GM19468 (cell line): ENCODE results near the gene RAB3A.

Source experiments
- ATAC-seq: cut with Tn5 transposase; IDR thresholded peaks from one replicate; pipeline ENCODE4 v1.9.1; 2021; ENCODE audit warnings: mild to moderate bottlenecking, moderate library complexity, moderate number of reproducible peaks; ENCODE audit not compliant: unreplicated experiment; ENCODE audit errors: extremely low read depth

Gene RAB3A

DNA sequence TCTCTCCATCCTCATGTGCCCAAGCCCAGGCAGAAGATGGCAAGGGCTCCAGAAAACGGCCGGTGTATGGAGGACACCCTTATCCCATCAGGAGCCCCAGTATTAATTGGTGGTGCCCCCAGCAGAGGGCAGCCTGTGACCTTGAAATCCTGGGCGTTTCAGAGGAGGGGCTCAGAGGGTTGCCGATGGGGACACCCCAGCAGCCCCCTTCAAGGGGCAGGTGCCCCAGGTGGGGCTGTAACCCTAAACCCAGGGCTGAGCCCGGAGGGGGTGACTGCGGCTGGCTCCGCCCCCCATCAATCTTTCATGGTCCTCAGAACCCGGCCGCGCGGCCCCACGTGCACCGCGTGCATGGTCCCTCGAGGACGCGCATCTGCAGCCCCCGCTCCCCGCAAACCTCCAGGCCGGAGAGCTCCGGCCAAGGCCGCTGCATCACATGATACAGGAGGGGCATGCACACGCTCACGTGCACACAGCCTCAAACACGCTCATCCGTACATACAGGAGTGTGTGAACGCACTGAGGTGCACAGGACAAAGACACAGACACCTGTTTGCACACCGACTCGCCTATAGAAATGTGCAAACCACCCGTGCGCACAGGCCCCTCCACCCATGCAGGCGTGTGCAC, 949 bp downstream of the RAB3A start:
- ATAC-seq: no peak

DNA sequence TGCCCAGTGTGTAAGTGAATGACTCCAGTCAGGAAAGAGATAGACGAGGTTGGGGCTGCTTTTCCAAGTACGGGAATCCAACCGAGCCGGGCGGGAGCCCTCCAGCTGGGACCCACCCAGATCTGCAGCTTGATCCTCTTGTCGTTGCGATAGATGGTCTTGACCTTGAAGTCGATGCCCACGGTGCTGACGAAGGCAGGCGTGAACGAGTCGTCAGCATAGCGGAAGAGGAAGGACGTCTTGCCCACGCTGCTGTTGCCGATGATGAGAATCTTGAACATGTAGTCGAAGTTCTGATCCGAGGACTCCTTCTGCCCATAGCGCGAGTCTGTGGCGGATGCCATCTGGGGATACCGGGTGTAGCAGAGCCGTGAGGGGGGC, 1.5 kb downstream of the RAB3A start:
- ATAC-seq: no peak

DNA sequence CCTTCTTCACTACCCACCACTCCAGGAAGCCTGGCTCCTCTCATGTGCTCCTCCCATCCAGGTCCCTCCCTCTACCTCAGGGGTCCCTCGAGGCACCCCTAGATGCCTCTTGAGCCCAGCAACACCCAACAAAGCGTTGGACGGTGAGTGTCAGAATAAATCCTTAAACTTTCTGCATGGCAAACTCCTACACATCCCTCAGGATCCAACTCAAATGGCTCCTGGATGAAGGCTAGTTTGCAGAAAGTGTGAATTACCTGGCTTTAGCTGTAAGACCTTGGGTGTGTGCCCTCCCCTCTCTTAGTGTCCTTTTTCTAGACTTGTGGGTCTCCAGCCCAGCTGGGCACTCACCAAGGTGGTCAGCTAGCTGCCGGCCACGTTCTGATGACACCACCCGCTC, 5.5 kb downstream of the RAB3A start:
- no peak for ATAC-seq

DNA sequence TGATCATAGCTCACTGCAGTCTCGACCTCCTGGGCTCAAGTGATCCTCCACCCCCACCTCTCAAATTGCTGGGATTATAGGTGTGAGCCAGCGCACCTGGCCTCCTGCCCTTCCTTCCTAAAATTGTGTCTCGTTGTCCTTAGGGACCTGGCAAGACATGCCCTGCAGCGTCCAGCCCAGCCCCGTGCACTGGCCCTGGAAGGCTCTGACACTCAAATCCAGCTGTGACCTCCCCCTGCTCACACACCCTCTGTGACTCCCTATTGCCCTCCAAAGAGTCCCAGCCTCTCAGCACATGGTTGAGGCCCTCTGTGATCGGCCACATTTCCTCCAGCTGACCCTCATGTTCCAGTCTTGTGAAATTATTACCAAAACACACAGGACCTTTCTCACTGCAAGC, 5.9 kb downstream of the RAB3A start:
- ATAC-seq: no peak

DNA sequence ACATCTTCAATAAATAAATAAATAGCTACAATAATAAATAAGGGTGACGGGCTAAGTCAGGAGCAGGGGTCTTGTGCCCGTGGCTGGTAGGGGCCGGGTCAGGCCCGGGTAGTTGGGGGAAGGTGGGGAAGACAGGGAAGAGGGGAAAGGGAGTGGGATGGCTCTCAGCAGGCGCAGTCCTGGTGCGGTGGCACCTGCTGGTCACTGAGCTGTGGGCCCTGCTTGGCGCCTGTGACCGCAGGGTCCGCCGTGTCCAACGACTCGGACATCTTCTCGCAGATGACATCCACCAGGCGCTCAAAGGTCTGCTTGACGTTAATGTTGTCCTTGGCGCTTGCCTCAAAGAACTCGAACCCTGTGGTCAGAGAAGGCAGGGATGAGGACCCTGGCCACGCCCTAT, 6.5 kb downstream of the RAB3A start:
- no peak for ATAC-seq

DNA sequence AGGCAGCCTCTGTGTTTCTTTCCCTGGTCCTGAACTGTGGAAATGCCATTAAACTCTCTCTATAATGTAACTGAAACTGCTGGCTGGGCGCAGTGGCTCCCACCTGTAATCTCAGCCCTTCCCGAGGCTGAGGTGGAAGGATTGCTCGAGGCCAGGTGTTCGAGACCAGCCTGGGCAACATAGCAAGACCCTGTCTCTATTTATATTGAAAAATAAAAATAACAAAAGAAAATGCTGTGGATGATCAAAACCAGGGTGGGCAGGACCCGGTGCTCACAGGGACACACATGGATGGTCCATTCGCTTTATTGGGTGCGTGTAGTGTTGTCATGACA, 7.4 kb downstream of the RAB3A start:
- no peak for ATAC-seq

DNA sequence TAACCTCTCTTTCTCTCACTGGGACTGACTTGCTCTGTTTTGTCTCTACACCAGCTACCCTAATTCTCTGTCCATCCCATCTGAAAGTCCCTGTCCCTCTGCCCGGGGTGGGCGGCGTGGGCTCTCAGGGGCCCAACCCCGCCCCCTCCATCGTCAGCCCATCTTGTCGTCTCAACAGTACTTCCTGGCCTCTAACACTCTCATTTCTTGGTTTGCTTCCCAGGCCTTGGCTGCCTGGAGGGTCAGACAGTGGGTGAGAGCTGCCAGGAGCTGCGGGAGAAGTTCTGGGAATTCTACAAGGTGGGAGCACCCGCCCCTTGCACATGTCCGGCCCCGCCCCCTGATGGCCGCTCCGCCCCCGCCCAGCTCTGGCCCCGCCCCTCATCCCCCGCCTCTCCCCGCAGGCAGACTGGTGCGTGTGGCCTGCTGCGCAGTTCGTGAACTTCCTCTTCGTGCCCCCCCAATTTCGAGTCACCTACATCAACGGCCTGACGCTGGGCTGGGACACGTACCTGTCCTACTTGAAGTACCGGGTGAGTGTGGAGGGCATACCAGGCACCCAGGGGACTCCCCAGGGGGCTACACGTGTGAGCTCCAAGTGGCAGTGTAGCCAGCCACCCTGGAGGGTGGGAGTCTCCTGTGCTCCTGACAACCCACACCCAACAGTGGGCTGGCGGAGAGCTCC, 9.1 kb downstream of the RAB3A start:
- ATAC-seq: no peak

DNA sequence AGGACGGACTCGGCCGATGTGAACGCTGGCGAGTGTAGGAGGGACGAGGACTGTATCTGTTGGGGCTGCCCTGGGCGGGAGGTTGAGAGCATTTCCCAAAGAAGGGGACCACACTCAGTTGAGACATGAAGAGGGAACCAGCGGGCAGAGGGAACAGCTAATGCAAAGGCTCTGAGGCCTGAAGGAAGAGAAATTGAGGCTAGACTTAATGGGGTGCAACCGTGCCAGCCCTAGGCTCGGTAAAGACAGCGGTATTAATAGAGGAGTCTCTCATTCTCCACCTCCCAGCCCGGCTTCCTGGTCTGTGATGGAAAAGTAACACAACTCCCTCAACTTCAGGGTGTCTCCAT, 9.7 kb downstream of the RAB3A start:
- ATAC-seq: no peak

DNA sequence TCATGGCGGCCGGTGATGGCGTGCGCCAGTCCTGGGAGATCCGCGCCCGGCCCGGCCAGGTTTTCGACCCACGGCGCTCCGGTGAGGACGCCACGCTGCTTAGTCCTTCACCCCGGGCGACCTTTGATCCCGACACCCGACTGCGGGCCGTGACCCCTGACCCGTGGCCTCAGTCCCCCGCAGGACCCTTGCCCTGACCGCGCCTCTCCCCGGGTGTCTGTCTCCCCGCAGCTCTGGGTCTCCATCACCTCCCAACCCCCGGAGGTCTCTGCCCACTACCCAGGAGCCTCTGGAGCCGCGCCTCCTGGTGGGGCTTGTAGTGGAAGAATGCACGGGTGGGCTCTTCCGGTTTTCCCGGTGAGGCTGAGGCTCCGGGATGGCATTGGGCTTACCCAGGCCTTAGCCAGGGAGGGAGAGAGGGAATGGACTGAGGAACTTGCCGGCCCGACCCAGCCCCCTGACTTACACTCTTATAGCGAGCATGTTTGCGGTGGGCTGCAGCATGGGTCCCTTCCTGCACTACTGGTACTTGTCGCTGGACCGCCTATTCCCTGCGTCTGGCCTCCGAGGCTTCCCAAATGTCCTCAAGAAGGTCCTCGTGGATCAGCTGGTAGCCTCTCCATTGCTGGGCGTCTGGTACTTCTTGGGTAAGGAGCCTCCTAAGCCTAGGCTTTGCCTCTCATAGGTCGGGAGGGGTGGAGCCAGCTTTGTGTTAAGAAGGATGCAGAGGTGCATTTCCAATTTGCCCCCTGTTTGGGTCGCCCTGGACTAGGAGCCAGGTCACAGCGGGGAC, 10.3 kb downstream of the RAB3A start:
- no peak for ATAC-seq

DNA sequence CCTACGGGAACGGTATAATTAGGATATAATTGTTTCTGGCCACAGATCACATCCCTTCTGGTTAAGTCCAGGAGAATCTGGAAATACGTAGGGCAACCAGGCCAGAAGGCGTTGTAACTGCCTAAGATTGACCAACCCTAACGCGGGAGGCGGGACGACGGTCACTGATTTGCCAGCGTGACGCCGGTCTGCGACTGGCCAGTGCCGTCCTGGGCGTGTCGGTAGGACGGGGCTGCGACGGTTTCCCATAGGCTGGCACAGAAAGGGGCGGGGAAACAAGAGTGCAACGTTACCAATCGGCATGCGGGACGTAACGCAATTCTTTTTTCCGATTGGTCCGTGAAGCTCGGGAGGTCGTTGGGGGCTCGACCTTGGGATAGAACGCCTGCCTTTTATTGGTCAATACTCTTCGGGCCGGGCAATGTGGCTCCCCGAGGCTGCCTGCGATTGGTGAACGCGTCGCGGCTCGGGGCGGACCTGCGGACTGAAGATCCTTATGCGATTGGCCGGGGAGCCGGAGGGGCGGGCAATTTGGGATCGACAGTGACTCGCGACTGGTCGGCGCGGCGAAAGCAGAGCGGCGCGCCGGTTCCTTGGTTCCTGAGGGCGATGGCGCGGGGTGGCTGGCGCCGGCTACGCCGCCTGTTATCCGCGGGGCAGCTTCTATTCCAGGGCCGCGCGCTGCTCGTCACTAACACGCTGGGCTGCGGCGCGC, 11.0 kb downstream of the RAB3A start, which contains the start of gene MPV17L2:
TSS of gene MPV17L2 (plus strand) at position 546 of the 715 bp plus-strand sequence. CDS start at position 610, 64 bp downstream.
- peak; percentile 84 for ATAC-seq

DNA sequence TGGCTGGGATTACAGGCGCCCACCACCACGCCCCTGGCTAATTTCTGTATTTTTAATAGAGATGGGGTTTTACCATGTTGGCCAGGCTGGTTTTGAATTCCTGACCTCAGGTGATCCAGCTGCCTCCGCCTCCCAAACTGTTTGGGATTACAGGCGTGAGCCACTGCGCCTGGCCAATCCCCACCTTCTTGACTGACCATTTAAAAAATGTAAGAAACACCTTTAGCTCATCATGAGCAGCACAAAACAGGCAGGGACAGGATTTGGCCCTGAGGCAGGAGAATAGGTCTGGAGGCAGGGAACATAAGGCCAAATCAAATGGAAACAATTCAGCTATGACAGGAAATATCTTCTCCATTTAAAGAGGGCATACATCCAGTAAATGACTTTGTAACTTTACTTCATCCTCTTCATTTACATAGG, 12.2 kb downstream of the RAB3A start:
- ATAC-seq: no peak

DNA sequence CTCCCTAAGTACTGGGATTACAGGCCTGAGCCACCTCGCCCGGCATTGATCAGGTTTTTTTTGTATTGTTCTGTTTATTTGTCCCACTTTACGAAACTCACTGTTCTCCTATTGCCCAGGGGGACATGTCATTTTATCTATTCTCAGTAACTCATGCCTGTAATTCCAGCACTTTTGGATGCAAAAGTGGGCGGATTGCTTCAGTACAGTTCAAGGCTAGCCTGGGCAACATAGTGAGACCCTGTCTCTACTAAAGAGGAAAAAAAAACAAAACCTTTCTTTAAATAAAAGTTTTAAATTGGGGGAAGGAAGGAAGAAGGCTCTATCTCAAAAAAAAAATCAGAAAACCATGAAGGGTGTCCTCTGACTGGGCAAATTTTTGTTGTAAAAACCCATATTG, 13.6 kb downstream of the RAB3A start:
- no peak for ATAC-seq

DNA sequence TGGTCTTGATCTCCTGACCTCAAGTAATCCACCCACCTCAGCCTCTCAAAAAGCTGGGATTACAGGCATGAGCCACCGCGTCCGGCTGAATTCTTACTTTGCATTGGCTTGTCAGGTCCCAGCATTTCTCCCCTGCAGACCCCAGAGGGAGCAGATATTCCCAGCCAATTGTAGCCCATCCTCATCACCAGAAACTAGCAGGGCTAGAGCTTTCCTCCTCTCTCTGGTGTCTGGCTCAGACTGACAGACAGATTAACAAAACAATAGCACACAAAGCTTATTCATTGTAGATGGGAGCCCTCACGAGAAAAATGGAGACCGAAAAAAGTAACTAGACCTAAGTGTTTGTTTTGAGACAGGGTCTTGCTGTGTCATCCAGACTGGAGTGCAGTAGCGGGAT, 18.3 kb downstream of the RAB3A start:
- ATAC-seq: no peak

DNA sequence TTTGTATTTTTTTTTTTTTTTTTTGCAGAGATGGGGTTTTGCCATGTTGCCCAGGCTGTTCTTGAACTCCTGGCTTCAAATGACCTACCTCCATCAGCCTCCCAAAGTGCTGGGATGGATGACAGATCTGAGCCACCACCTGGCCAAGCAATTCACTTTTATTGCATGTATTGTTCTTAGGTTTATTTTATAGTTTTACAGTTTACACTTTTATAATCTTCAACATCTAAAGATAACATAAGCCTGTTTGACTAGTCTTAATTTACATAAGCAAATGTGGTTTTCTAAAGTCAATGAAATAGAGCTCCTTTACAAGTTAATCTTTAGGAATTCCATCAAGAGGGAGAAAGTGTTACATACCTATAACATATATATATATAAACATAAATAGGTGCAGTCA, 20.3 kb downstream of the RAB3A start:
- ATAC-seq: no peak

DNA sequence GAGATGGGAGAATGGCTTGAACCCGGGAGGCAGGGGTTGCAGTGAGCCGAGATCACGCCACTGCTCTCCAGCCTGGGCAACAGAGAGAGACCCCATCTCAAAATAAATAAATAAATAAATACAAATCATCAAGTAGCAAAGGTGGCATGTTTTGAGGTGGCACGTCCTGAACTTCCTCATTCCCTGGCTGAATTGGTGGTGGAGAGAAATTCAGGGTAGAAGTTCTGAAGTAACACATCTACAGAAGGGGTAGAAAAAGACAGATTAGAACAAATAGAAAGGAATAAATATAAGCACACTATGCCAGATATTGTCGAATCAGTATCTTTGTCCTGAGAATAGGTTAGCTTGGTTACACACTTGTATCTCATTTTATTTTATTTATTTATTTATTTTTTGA, 23.9 kb downstream of the RAB3A start:
- ATAC-seq: no peak

DNA sequence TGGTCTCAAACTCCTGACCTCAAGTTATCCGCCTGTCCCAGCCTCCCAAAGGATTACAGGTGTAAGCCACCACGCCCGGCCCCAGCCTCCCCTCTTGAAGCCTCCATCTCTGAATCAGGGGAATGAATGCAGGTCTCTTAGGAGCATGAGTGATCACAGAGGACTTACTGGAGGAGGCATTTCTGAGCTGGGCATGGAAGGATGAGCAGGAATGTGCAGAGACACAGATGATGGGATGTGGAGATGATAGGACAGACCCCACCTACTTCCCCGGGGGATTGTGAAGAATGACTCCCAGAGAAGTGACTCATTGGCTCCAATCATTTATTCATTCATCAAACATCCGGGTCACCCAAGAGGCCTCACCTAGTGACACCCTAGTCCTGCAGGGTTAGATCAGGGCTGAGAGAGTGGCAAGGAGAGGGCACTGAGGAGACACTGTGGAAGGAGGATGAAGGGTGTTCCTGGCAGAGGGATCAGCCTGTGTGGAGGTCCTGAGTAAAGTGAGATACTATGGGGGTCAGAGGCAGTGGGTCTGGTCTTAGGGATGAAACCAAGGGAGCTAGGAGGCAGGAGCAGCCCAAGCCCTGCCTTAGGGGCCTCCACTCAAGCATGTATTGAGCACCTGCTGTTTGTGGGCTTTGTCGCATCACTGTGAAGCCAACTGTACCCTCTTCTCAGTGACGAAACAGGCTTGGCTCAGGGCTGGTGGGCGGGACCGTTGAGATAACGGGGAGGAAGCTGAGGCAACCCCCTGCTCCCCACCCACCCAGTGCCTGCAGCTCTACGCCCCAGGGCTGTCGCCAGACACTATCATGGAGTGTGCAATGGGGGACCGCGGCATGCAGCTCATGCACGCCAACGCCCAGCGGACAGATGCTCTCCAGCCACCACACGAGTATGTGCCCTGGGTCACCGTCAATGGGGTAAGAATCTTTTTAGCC, 27.2 kb downstream of the RAB3A start:
- no peak for ATAC-seq

DNA sequence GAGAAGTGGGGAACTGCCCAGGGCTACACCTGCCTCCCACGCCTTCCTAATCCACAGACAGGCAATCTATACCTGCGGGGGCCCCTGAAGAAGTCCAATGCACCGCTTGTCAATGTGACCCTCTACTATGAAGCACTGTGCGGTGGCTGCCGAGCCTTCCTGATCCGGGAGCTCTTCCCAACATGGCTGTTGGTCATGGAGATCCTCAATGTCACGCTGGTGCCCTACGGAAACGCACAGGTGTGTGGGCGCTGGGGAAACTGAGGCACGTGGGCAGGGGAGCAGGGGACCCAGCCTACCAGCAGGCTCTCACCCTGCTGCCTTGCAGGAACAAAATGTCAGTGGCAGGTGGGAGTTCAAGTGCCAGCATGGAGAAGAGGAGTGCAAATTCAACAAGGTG, 28.9 kb downstream of the RAB3A start:
- ATAC-seq: no peak

DNA sequence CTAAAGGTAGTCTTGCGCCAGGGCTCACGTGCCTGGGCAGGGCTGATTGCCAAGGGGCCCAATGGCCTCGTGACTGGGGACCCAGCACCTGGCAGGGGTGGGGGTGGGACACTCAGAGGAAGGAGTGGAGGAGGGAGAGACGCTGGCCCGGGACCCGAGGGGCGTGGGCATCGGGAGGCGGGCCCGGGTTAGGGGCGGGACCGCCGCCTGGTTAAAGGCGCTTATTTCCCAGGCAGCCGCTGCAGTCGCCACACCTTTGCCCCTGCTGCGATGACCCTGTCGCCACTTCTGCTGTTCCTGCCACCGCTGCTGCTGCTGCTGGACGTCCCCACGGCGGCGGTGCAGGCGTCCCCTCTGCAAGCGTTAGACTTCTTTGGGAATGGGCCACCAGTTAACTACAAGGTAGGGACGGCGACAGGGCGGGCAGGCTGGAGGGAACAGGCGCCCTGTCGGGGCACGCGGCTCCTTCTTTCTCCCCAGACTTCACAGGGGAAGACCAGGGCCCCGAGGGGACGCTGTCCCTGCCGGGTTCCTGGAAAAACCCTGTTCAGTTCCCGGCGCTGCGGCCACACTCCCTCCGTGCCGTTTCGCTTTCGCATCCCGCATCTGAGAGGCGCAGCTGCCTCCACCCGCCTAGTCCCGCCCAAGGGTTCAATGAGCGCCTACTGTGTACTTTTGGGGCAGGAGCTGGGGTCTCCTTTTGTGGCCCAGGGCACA, 30.1 kb downstream of the RAB3A start, which contains the start of gene IFI30:
TSS of gene IFI30 (plus strand) at position 242 of the 717 bp plus-strand sequence. CDS start at position 271, 29 bp downstream.
- ATAC-seq: no peak

DNA sequence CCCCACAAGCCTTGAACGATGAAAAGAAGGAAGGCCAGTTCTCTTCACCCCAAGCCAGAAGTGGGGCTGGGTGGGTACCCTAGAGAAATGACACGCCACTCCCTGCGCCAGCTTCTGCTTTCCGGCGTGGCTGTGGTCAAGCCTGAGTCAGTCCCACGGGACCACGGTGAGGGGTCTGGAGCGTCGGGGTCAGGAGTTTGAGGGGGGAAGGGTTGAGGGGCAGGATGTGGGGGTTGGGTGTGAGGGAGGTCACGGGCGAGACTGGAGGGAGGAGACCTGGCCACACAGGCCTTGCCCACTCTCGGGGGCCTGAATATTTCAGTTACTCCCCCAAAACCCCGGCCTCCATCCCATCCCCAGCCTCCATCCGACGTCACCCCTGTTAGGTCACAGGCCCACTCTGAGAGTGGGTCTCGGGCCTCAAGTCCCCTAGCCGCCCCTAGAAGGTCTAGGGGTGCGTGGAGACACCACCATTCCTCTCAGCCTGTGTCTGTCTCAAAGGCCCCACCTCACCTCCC, 30.7 kb downstream of the RAB3A start:
- no peak for ATAC-seq
